GM12873 (cell line): ENCODE results near the gene CDH8.

Source experiments
- TF ChIP-seq, protein P1 (sequence below): IDR thresholded peaks from 2 replicates; pipeline ENCODE4 v1.5.1; 2012; ENCODE audit warnings: low read depth, mild to moderate bottlenecking, moderate library complexity, low read length, control low read depth; ENCODE audit not compliant: insufficient read depth; ENCODE audit errors: missing control alignments

CDH8 gene

DNA sequence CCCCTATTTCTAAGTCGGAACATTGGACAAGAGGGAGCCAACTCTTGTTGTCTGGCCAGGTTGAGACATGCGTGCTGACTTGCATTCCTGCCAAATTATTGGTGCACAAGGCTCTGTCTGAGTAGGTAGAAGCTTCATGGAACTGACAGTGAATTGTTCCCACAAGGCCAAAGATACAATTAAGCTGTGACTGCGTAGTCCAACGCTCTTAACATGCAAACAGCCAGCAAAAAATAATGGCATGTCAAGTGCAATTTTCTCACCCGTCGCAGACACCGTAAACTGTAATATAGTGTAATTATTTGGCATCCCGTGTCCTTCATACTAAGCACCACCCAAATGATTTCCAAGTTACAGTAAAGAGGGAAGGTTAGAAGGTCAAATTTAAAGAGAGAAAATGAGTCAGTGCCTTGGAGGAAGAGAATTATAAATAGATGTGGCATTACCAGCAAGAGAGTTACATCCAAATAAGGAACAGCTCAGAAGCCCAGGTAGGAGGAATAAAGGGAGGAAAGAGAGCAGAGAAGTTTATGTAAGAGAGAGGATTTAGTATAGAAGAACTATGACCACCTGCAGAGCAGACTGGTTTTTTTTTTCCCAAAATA is 21.8 kb downstream of the CDH8 start:
- TF ChIP-seq, protein P1, sequence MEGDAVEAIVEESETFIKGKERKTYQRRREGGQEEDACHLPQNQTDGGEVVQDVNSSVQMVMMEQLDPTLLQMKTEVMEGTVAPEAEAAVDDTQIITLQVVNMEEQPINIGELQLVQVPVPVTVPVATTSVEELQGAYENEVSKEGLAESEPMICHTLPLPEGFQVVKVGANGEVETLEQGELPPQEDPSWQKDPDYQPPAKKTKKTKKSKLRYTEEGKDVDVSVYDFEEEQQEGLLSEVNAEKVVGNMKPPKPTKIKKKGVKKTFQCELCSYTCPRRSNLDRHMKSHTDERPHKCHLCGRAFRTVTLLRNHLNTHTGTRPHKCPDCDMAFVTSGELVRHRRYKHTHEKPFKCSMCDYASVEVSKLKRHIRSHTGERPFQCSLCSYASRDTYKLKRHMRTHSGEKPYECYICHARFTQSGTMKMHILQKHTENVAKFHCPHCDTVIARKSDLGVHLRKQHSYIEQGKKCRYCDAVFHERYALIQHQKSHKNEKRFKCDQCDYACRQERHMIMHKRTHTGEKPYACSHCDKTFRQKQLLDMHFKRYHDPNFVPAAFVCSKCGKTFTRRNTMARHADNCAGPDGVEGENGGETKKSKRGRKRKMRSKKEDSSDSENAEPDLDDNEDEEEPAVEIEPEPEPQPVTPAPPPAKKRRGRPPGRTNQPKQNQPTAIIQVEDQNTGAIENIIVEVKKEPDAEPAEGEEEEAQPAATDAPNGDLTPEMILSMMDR, result no peak

DNA sequence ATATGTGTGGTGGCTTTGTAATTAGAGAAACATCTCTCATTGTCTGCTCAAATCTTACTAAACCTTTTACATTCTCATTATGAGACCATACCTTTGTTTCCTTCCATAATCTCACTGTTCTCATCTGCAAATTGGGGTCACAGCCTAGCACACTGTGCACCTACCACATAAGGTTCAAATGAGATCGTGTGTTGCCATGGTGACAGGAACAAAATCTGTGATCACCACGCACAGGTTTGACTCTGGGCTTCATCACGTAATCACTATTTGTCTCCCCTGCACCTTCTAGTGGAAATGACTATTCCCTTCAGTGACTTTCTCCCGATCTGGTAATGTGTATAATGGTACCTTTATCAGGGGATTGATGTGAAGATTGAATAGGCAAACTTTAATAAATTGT is 26.1 kb downstream of the CDH8 start:
- TF ChIP-seq, protein P1, result no peak

DNA sequence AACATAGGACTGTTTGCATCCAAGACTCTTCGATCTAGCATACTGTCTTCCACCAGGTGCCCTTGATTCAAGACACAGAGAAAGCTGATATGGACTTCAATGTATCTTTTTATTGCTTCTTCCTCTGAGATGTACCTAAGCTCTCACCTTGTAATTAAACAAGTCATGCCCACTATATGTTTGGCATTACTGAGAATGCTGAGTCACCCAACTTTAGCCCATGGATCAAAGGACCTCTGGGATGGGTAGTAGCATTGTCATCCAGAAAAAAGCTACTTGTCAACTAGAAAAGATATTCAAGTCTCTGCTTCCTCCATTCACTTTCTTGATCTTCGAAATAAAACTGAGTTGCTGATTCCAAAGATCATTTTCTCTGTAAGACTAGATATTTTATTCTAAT is 37.8 kb downstream of the CDH8 start:
- TF ChIP-seq, protein P1, result no peak

DNA sequence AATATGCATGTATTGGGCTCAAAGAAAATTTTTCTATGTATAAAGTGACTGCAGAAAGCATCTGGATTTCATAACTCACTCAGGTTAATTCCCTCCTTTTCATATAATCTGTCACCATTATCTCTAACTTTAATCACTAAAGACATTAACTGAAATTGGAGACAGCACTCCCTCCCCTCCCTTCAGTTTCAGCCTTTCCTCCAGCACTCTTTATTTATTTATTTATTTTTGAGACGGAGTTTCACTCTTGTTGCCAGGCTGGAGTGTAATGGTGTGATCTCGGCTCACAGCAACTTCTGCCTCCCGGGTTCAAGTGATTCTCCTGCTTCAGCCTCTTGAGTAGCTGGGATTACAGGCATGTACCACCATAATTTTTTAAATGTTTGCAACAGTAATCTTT is 43.1 kb downstream of the CDH8 start:
- TF ChIP-seq, protein P1, result no peak

DNA sequence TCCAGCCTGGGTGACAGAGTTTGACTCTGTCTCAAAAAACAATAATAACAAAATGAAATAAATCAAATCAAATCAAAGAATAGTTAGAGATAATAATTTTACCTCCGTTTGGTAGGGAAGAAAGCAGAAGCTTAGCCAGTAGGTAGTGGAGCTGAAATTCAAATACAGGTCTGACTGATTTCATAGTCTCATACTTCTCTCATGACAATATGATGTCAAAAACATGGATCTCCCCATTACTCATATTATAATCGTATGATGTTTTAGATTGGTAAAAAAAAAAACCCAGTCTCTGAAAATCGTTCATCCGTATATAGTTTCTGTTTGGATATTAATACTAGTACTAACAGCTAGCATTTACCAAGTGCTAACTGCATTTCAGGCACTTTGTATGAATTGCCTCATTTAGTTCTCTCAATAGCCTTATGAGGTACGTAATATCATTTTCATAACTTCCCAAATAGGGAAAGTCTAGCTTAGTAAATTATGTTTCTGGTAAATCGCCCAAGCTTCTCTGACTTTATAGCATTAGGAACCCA is 48.7 kb downstream of the CDH8 start:
- TF ChIP-seq, protein P1, result no peak

DNA sequence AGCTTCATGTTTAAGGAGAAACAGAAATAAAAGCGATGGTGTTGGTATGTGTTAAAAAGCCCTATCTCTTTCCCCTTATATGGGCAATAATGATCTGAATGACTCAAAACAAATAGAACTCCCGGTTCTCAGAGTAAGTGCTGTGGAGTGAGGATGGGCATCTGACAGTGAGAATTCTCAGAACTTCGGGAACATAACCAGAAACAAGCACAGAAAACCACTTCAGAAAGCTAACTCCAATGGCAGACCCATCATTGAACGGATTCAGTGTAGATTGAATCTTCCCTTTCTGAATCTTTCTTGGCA is 67.2 kb downstream of the CDH8 start:
- TF ChIP-seq, protein P1, result no peak

DNA sequence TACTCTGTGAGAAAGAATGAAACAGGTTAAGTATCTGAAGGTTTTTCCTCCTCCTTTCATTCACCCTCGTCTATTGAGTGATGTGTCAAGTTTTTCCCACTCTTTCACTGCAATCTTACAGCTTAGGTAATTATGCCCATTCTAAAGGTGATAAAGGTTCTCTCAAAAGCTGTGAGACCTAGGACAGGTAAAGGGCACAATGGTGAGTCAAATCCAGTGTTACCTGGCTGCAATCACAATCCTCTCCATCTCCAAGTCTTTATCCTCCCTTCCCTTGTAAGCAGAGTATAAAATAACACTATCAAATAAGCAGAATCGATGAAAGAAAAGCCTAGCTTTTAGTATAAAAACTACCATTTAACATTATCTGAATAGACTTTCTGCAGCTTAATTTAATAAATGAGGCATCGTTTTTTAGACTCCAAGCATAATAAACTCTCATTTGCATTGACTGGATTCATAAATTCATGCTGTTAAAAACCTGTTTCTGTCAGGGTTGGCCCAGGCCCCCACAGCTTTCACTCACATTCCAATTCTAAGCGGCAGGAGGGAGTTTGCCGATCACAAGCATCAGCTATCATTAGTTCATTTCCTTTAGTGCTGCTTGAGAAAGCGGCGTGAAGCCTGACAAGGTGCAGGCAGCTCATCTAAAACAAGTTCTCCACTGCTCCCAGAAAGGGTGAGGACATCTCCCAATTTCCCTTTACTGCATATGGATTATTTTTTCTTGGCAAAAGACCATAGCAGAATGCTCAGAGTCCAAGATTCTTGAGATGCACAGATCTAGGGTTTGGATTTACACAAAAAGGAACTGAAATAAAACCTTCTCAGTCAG is 67.8 kb downstream of the CDH8 start:
- TF ChIP-seq, protein P1, result no peak
